Lower leg skin (tissue), 3 donors: Measurements from ENCODE around the gene ZRANB1.

Experiments used
- POLR2A ChIP-seq, 2 donors: fragments of 450-650 bp; IDR thresholded peaks; one replicate each; pipeline ENCODE4 v1.6.1; 2016 to 2017; ENCODE audit warnings: antibody characterized with exemption in 2 of 2, mild to moderate bottlenecking in 1 of 2, moderate library complexity in 1 of 2
- TF ChIP-seq, protein P1 (sequence below), 3 donors: fragments of 450-650 bp; IDR thresholded peaks; one replicate each; pipeline ENCODE4 v1.5.1; 2016; ENCODE audit warnings: antibody characterized with exemption in 3 of 3, mild to moderate bottlenecking in 3 of 3, moderate library complexity in 2 of 3

DNA sequence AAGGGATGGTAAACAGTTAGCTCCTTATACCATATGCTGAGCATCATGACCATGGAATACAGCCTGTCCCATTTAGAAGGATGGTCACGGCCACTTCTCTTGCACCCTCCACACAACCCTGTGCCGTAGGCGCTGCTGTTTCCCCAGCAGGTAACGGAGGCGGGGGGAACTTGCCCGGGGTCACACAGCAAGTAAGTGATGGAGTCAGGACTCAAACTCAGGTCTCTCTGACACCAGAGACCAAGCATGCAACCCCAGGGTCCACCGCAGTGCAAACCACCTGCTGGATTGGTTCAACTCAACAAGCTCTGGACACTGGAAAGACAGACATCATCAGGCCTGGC lies 71.6 kb downstream of the ZRANB1 start:
- TF ChIP-seq, protein P1, sequence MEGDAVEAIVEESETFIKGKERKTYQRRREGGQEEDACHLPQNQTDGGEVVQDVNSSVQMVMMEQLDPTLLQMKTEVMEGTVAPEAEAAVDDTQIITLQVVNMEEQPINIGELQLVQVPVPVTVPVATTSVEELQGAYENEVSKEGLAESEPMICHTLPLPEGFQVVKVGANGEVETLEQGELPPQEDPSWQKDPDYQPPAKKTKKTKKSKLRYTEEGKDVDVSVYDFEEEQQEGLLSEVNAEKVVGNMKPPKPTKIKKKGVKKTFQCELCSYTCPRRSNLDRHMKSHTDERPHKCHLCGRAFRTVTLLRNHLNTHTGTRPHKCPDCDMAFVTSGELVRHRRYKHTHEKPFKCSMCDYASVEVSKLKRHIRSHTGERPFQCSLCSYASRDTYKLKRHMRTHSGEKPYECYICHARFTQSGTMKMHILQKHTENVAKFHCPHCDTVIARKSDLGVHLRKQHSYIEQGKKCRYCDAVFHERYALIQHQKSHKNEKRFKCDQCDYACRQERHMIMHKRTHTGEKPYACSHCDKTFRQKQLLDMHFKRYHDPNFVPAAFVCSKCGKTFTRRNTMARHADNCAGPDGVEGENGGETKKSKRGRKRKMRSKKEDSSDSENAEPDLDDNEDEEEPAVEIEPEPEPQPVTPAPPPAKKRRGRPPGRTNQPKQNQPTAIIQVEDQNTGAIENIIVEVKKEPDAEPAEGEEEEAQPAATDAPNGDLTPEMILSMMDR (IDR thresholded peaks at IDR 0.05): no peak
- TF ChIP-seq POLR2A (IDR thresholded peaks at IDR 0.05): no peak
